Testis (tissue), 2 donors: Measurements from ENCODE around the gene FAM47E.

Experiments
- CTCF ChIP-seq, 3 experiments: fragments of 450-650 bp in 2 of 3; fragments of 200-600 bp in 1 of 3; sonication (generic) in 1 of 3; IDR thresholded peaks; one replicate each; pipeline ENCODE4 v1.5.1; 2016 to 2019; ENCODE audit warnings: antibody characterized with exemption in 3 of 3, mild to moderate bottlenecking in 2 of 3, moderate library complexity in 1 of 3
- POLR2A ChIP-seq: fragments of 450-650 bp; IDR thresholded peaks from one replicate; pipeline ENCODE4 v1.6.1; 2017; ENCODE audit warnings: antibody characterized with exemption, mild to moderate bottlenecking, moderate library complexity

GRCh38 chr4:76272582-76272981 is 21.1 kb downstream of the FAM47E start:
- TF ChIP-seq POLR2A (no peak), CTCF (IDR thresholded peaks at IDR 0.05) (no peak)
